Type B pancreatic cell (in vitro differentiated cells): ENCODE results near the gene FTSJ1. TPM values are rescaled to one million over a fixed set of nuclear protein-coding genes. Genes with fewer than 3 reads are reported as not detected.

ENCODE experiments used
- DNase-seq: peaks from one replicate; pipeline ENCODE4 v3.0.0; 2021; ENCODE audit warnings: mixed read lengths; ENCODE audit not compliant: unreplicated experiment; ENCODE audit errors: extremely low spot score
- H3K27ac Mint-ChIP-seq: 2 replicates; pipeline ENCODE4 v1.8.0; 2021; ENCODE audit warnings: mild to moderate bottlenecking, mixed read lengths
- H3K27me3 Mint-ChIP-seq: 2 replicates; pipeline ENCODE4 v1.8.0; 2021; ENCODE audit warnings: mixed read lengths
- H3K36me3 Mint-ChIP-seq: 2 replicates; pipeline ENCODE4 v1.8.0; 2021; ENCODE audit warnings: mixed read lengths
- H3K4me1 Mint-ChIP-seq: one replicate; pipeline ENCODE4 v1.8.0; 2021; ENCODE audit warnings: mixed read lengths; ENCODE audit not compliant: unreplicated experiment
- H3K4me3 Mint-ChIP-seq: 2 replicates; pipeline ENCODE4 v1.8.0; 2021; ENCODE audit warnings: mild to moderate bottlenecking, mixed read lengths
- H3K9me3 Mint-ChIP-seq: 2 replicates; pipeline ENCODE4 v1.8.0; 2021; ENCODE audit warnings: mixed read lengths
- CTCF ChIP-seq: fragments of 200-600 bp; sonication (generic); conservative IDR thresholded peaks from 2 replicates; pipeline ENCODE4 v1.5.0; 2021; ENCODE audit warnings: antibody characterized with exemption, mild to moderate bottlenecking
- total RNA-seq: library from RNA; stranded (reverse); gene quantifications from 2 replicates; pipeline ENCODE4 v1.2.1, GENCODE V29; 2021; ENCODE audit warnings: low replicate concordance

Gene FTSJ1
- total RNA-seq, 1 donor from 2014 or later, result 46.4 TPM

- no peaks in the 10 kb centered on the region for H3K9me3 Mint-ChIP-seq
- no peak for DNase-seq
- H3K36me3 Mint-ChIP-seq, result no peaks in the 10 kb centered on the region
- no peak for TF ChIP-seq CTCF
- H3K27me3 Mint-ChIP-seq, result peaks cover 16% of the 10 kb centered on the region
- peaks cover 7% of the 10 kb centered on the region for H3K4me1 Mint-ChIP-seq
- H3K27ac Mint-ChIP-seq, result no peak overlapping the region
- no peak overlapping the region for H3K4me3 Mint-ChIP-seq
Measured at GRCh38 chrX:48468693-48469691, 7.0 kb upstream of the FTSJ1 start.

- H3K4me1 Mint-ChIP-seq, result peaks cover 9% of the 10 kb centered on the region
- DNase-seq, result no peak
- peak within 1 kb of the TSS; percentile 23 for H3K27ac Mint-ChIP-seq
- peaks cover 16% of the 10 kb centered on the region for H3K27me3 Mint-ChIP-seq
- no peak within 1 kb of the TSS for H3K4me3 Mint-ChIP-seq
- no peak for TF ChIP-seq CTCF
- H3K36me3 Mint-ChIP-seq, result no peaks in the 10 kb centered on the region
- no peaks in the 10 kb centered on the region for H3K9me3 Mint-ChIP-seq
Measured at GRCh38 chrX:48470110-48470832, 5.7 kb upstream of the FTSJ1 start, which contains the start of gene SLC38A5. Gene SLC38A5, minus strand, starts transcription at chrX:48470260. Its CDS starts 2,336 bp downstream, at chrX:48467924.

GRCh38 chrX:48470833-48471118 is 5.2 kb upstream of the FTSJ1 start:
- H3K27me3 Mint-ChIP-seq, result peaks cover 16% of the 10 kb centered on the region
- H3K4me3 Mint-ChIP-seq, result no peak overlapping the region
- no peak overlapping the region for H3K27ac Mint-ChIP-seq
- no peak for TF ChIP-seq CTCF
- peaks cover 9% of the 10 kb centered on the region for H3K4me1 Mint-ChIP-seq
- no peaks in the 10 kb centered on the region for H3K36me3 Mint-ChIP-seq
- DNase-seq, result no peak
- no peaks in the 10 kb centered on the region for H3K9me3 Mint-ChIP-seq

DNA sequence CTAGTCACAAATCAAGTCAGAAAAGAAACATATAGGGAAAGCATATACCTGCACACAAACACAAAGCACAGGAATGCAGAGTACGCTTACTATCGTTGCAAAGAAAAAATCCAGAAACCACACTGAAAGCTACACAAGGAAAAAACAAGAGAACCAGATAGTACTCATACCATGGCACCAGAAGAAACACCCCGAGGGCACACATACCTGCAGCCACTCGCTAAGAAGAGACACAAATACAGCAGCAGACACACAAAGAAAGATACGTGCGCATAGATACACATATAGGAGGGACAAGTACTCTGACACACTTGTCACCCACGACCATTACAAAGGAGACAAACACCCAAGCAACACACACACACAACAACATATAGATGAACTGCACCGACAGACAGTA is 4.5 kb upstream of the FTSJ1 start:
- TF ChIP-seq CTCF, result no peak
- H3K36me3 Mint-ChIP-seq, result no peaks in the 10 kb centered on the region
- H3K9me3 Mint-ChIP-seq, result no peaks in the 10 kb centered on the region
- peak overlapping the region; percentile 62 for H3K4me3 Mint-ChIP-seq
- H3K27me3 Mint-ChIP-seq, result peaks cover 16% of the 10 kb centered on the region
- peak overlapping the region; percentile 39 for H3K27ac Mint-ChIP-seq
- no peak for DNase-seq
- H3K4me1 Mint-ChIP-seq, result peaks cover 9% of the 10 kb centered on the region

DNA sequence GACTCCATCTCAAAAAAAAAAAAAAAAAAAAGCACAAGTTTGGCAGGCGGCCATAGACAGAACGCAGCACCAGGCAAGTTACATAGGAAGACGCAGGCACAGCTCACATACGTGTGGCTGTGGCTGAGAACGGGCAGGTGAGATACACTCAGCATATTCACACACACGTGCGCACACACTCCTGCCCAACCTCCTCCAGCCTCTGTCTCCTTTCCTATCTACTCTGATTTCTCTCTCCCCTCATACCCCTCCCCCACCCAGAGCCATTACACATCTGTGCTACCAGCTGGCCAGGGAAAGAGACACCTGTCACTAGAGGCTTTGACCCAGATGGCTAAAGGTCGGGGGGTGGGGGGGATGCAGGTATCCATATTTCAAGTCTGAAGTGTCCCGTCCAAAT is 3.8 kb upstream of the FTSJ1 start:
- no peak overlapping the region for H3K4me3 Mint-ChIP-seq
- peaks cover 2% of the 10 kb centered on the region for H3K36me3 Mint-ChIP-seq
- peaks cover 11% of the 10 kb centered on the region for H3K4me1 Mint-ChIP-seq
- H3K27ac Mint-ChIP-seq, result no peak overlapping the region
- H3K27me3 Mint-ChIP-seq, result peaks cover 16% of the 10 kb centered on the region
- no peak for TF ChIP-seq CTCF
- peaks cover 2% of the 10 kb centered on the region for H3K9me3 Mint-ChIP-seq
- DNase-seq, result no peak
